ENCODE results near the gene SPX. TPM values are rescaled to one million over a fixed set of nuclear protein-coding genes. Genes with fewer than 3 reads are reported as not detected.

Gene SPX
- total RNA-seq, 1 experiment from 2014 or later = not detected

DNA sequence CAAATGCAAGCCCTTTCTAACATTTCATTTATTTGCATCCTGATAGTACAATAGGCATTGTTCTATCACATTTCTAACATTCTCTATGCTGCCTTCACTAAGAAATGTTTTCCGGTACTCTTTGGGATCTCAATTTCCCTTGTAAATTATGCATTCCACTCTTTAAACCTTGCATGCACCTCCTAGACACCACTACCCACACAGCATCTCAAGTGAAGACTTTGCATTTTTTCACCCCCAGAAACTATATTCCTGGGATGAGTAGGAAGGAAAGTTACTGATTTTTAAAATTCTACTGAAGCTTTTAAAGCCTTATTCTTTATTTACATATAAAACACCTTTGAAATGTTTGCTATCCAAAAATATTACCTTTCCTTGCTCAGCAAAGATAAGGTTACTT, 51.4 kb downstream of the SPX start:
- DNase-seq (ENCODE audit: low spot score) = no peak

DNA sequence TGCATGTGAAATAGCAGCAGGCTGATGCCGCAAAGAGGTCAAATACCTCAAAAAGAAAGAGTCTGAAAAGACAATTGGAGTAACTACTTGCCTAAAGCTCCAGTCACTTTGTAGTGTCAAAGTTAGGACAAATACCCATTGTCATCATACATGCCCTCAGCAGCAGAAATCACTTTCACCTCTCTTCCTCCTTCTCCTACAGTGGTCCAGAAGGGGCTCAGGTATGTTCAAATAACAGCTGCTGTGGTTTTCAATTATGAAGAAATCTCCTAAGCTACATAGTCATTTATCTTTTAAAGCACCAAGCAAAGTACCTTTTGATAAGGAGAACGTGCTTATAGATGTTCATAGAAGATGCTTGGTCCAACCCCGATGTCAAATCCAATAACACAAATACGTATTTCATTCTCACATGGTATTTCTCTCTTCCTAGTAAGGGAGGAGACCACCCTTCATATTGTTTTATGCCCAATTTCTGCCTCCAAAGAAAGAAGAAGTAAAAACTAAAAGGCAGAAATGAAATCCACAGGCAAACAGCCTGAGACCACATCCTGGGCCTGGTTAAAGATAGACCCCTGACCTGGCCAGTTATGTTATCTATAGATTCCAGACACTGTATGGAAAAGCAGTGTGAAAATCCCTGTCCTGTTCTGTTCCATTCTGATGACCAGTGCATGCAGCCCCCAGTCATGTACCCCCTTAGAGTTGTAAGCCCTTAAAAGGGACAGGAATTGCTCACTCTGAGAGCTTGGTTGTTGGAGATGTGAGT, 54.8 kb downstream of the SPX start:
- DNase-seq (ENCODE audit: low spot score) = no peak

Other genes starting within 250 kb of the SPX start
- not detected in 2 replicates for gene SLCO1A2, start 191.4 kb upstream of the SPX start, total RNA-seq (2014; rRNA removed; shearing (Covaris generic))
- gene IAPP, start 153.4 kb upstream of the SPX start, total RNA-seq (2014; rRNA removed; shearing (Covaris generic)) = not detected in 2 replicates
- 5.8 and 6.4 TPM in 2 replicates for gene PYROXD1, start 88.6 kb upstream of the SPX start, total RNA-seq (2014; rRNA removed; shearing (Covaris generic))
- 11.3 and 15.2 TPM in 2 replicates for gene RECQL, start 24.7 kb upstream of the SPX start, total RNA-seq (2014; rRNA removed; shearing (Covaris generic))
- gene GOLT1B, start 24.5 kb upstream of the SPX start, total RNA-seq (2014; rRNA removed; shearing (Covaris generic)) = 12.2 and 69.1 TPM in 2 replicates
- not detected in 2 replicates for gene GYS2, start 78.6 kb downstream of the SPX start, total RNA-seq (2014; rRNA removed; shearing (Covaris generic))
- gene LDHB, start 131.5 kb downstream of the SPX start, total RNA-seq (2014; rRNA removed; shearing (Covaris generic)) = 826 and 874 TPM in 2 replicates
- gene KCNJ8, start 248.4 kb downstream of the SPX start, total RNA-seq (2014; rRNA removed; shearing (Covaris generic)) = not detected in 2 replicates